Mesenchymal stem cell (in vitro differentiated cells and primary cell): ENCODE measurements around the gene MBIP.

Experiments used
- DNase-seq: peaks from one replicate; pipeline ENCODE4 v3.0.0-alpha.2; 2013
- H2AFZ ChIP-seq: one replicate; pipeline ENCODE4 v1.6.1; 2013; ENCODE audit warnings: low read depth, mild to moderate bottlenecking, control low read depth, inconsistent platforms, low read length, moderate library complexity
- H2AK5ac ChIP-seq: 2 replicates; pipeline ENCODE4 v1.6.1; 2013; ENCODE audit warnings: low read length, moderate library complexity, mild to moderate bottlenecking, inconsistent platforms; ENCODE audit not compliant: severe bottlenecking
- H2BK120ac ChIP-seq: one replicate; pipeline ENCODE4 v1.6.1; 2013; ENCODE audit warnings: low read depth, mild to moderate bottlenecking, inconsistent platforms, low read length, moderate library complexity
- H2BK12ac ChIP-seq, 2 experiments: one replicate each; pipeline ENCODE4 v1.6.1; 2013; ENCODE audit warnings: inconsistent platforms in 2 of 2, low read length in 2 of 2, mild to moderate bottlenecking in 2 of 2, moderate library complexity in 2 of 2, control low read depth in 1 of 2
- H2BK15ac ChIP-seq: one replicate; pipeline ENCODE4 v1.6.1; 2013; ENCODE audit warnings: mild to moderate bottlenecking, low read depth, inconsistent platforms; ENCODE audit not compliant: poor library complexity, severe bottlenecking
- H2BK5ac ChIP-seq: 2 replicates; pipeline ENCODE4 v1.6.1; 2013; ENCODE audit warnings: low read depth, mild to moderate bottlenecking, low read length, control low read depth, inconsistent platforms; ENCODE audit not compliant: poor library complexity, severe bottlenecking
- H3K14ac ChIP-seq, 2 experiments: one replicate each; pipeline ENCODE4 v1.6.1; 2013; ENCODE audit warnings: inconsistent platforms in 2 of 2, low read length in 2 of 2, control low read depth in 1 of 2, mild to moderate bottlenecking in 1 of 2, moderate library complexity in 1 of 2
- H3K18ac ChIP-seq, 2 experiments: one replicate each; pipeline ENCODE4 v1.6.1; 2013; ENCODE audit warnings: inconsistent platforms in 2 of 2, low read length in 2 of 2, control low read depth in 1 of 2, low read depth in 1 of 2, mild to moderate bottlenecking in 1 of 2
- H3K23ac ChIP-seq, 2 experiments: one replicate each; pipeline ENCODE4 v1.6.1; 2013; ENCODE audit warnings: inconsistent platforms in 2 of 2, low read length in 2 of 2, mild to moderate bottlenecking in 2 of 2, moderate library complexity in 2 of 2, control low read depth in 1 of 2
- H3K27ac ChIP-seq: 2 replicates; pipeline ENCODE4 v1.5.1; 2013; ENCODE audit warnings: mild to moderate bottlenecking, moderate library complexity, low read length, control low read depth, inconsistent platforms; ENCODE audit not compliant: poor library complexity, severe bottlenecking
- H3K27me3 ChIP-seq, 2 experiments: 2 replicates each; pipeline versions ENCODE4 v1.6.1 to v1.7.0; 2013; ENCODE audit warnings: low read length in 2 of 2, mild to moderate bottlenecking in 2 of 2, moderate library complexity in 2 of 2, control low read depth in 1 of 2, inconsistent platforms in 1 of 2; ENCODE audit not compliant: control insufficient read depth in 1 of 2, insufficient read depth in 1 of 2
- H3K36me3 ChIP-seq, 2 experiments: 2 replicates each; pipeline versions ENCODE4 v1.6.1 to v1.7.0; 2013; ENCODE audit warnings: low read length in 2 of 2, control low read depth in 1 of 2, inconsistent platforms in 1 of 2, low read depth in 1 of 2, mild to moderate bottlenecking in 1 of 2; ENCODE audit not compliant: insufficient read depth in 2 of 2, control insufficient read depth in 1 of 2
- H3K4ac ChIP-seq, 2 experiments: one replicate each; pipeline ENCODE4 v1.6.1; 2013; ENCODE audit warnings: inconsistent platforms in 2 of 2, low read length in 2 of 2, mild to moderate bottlenecking in 2 of 2, moderate library complexity in 2 of 2, control low read depth in 1 of 2, low read depth in 1 of 2
- H3K4me1 ChIP-seq: 2 replicates; pipeline ENCODE4 v1.6.1; 2013; ENCODE audit warnings: low read depth, low read length, control low read depth; ENCODE audit not compliant: control insufficient read depth, insufficient read depth
- H3K4me2 ChIP-seq: 2 replicates; pipeline ENCODE4 v1.6.1; 2013; ENCODE audit warnings: low read length, mild to moderate bottlenecking, inconsistent platforms; ENCODE audit not compliant: poor library complexity, severe bottlenecking
- H3K4me3 ChIP-seq, 2 experiments: 2 replicates each; pipeline versions ENCODE4 v1.5.1 to v1.7.0; 2013; ENCODE audit warnings: low read length in 2 of 2, mild to moderate bottlenecking in 2 of 2, control low read depth in 1 of 2, low read depth in 1 of 2; ENCODE audit not compliant: insufficient read depth in 1 of 2
- H3K79me1 ChIP-seq: replicated peaks from 2 replicates; pipeline ENCODE4 v1.6.1; 2013; ENCODE audit warnings: mild to moderate bottlenecking, control low read depth, low read length, inconsistent platforms; ENCODE audit not compliant: poor library complexity, severe bottlenecking
- H3K9ac ChIP-seq: 2 replicates; pipeline ENCODE4 v1.7.0; 2013; ENCODE audit warnings: mild to moderate bottlenecking, low read length, moderate library complexity
- H3K9me3 ChIP-seq: 2 replicates; pipeline ENCODE4 v1.7.0; 2013; ENCODE audit warnings: mild to moderate bottlenecking, low read length; ENCODE audit not compliant: control insufficient read depth
- H4K8ac ChIP-seq: one replicate; pipeline ENCODE4 v1.6.1; 2013; ENCODE audit warnings: inconsistent platforms, mild to moderate bottlenecking, low read length, moderate library complexity
- H4K91ac ChIP-seq: one replicate; pipeline ENCODE4 v1.6.1; 2013; ENCODE audit warnings: mild to moderate bottlenecking, low read length, inconsistent platforms
- WGBS: methylation state at CpG from one replicate; pipeline ENCODE4 v1.1.7; 2013; ENCODE audit warnings: mixed read lengths; 5-methylcytosine and 5-hydroxymethylcytosine counted together

MBIP gene

GRCh38 chr14:36270191-36270590, 50.2 kb downstream of the MBIP start:
- no peak overlapping the region for H2AFZ ChIP-seq
- no peak overlapping the region for H2BK12ac ChIP-seq
- H2BK5ac ChIP-seq, result no peak overlapping the region
- no peaks in the 10 kb centered on the region for H3K9me3 ChIP-seq
- H3K4ac ChIP-seq, result no peak overlapping the region
- H3K79me1 ChIP-seq, result no peaks in the 10 kb centered on the region
- no peak overlapping the region for H2AK5ac ChIP-seq
- H3K4me3 ChIP-seq, result no peak overlapping the region
- no peak for DNase-seq
- H3K4me1 ChIP-seq, result peaks cover 1% of the 10 kb centered on the region
- no peak overlapping the region for H3K9ac ChIP-seq
- no peak overlapping the region for H3K27ac ChIP-seq
- no peak overlapping the region for H3K18ac ChIP-seq
- H3K27me3 ChIP-seq, result peaks cover 3 to 42% of the 10 kb centered on the region in 2 experiments
- H2BK120ac ChIP-seq, result no peak overlapping the region
- 82% methylated on average over 1 of the region's 2 CpGs for WGBS
- H3K4me2 ChIP-seq, result no peak overlapping the region
- no peak overlapping the region for H4K91ac ChIP-seq
- no peak overlapping the region for H3K14ac ChIP-seq
- no peak overlapping the region for H3K23ac ChIP-seq
- H4K8ac ChIP-seq, result no peak overlapping the region
- H2BK15ac ChIP-seq, result no peak overlapping the region
- no peaks in the 10 kb centered on the region for H3K36me3 ChIP-seq

GRCh38 chr14:36268121-36268520, 52.3 kb downstream of the MBIP start:
- Histone ChIP-seq H2AFZ (no peak overlapping the region), H3K9me3 (no peaks in the 10 kb centered on the region), H3K79me1 (no peaks in the 10 kb centered on the region), H3K27ac (no peak overlapping the region), H2BK5ac (no peak overlapping the region), H4K8ac (no peak overlapping the region), H3K4ac (no peak overlapping the region), H2AK5ac (no peak overlapping the region), H2BK12ac (no peak overlapping the region), H2BK120ac (no peak overlapping the region), H3K18ac (no peak overlapping the region), H2BK15ac (no peak overlapping the region), H3K9ac (no peak overlapping the region), H3K4me1 (peaks cover 1% of the 10 kb centered on the region), H3K23ac (no peak overlapping the region), H3K36me3 (no peaks in the 10 kb centered on the region), H3K4me2 (no peak overlapping the region), H3K27me3 (peaks cover 0 to 24% of the 10 kb centered on the region in 2 experiments), H4K91ac (no peak overlapping the region), H3K4me3 (no peak overlapping the region), H3K14ac (no peak overlapping the region)
- DNase-seq, result no peak
- 100% methylated on average over 1 of the region's 3 CpGs for WGBS

GRCh38 chr14:36264595-36264994, 55.8 kb downstream of the MBIP start:
- Histone ChIP-seq H3K79me1 (no peaks in the 10 kb centered on the region), H3K4ac (no peak overlapping the region), H3K9ac (no peak overlapping the region), H3K14ac (no peak overlapping the region), H3K23ac (no peak overlapping the region), H2AFZ (no peak overlapping the region), H2BK15ac (no peak overlapping the region), H2BK5ac (no peak overlapping the region), H4K91ac (no peak overlapping the region), H3K36me3 (no peaks in the 10 kb centered on the region), H2BK12ac (no peak overlapping the region), H3K9me3 (no peaks in the 10 kb centered on the region), H3K4me1 (no peaks in the 10 kb centered on the region), H3K4me3 (no peak overlapping the region), H3K18ac (no peak overlapping the region), H3K27ac (no peak overlapping the region), H2BK120ac (no peak overlapping the region), H2AK5ac (no peak overlapping the region), H3K27me3 (no peaks in the 10 kb centered on the region), H4K8ac (no peak overlapping the region), H3K4me2 (no peak overlapping the region)
- no peak for DNase-seq
- 100% methylated on average over 2 of the region's 2 CpGs for WGBS

- no peak for DNase-seq
- H3K23ac ChIP-seq, result no peak overlapping the region
- no peak overlapping the region for H3K4ac ChIP-seq
- no peak overlapping the region for H3K18ac ChIP-seq
- H2BK15ac ChIP-seq, result no peak overlapping the region
- H3K9ac ChIP-seq, result no peak overlapping the region
- no peak overlapping the region for H3K27ac ChIP-seq
- H4K91ac ChIP-seq, result no peak overlapping the region
- no peak overlapping the region for H3K4me2 ChIP-seq
- H2BK12ac ChIP-seq, result no peak overlapping the region
- no peaks in the 10 kb centered on the region for H3K79me1 ChIP-seq
- no peaks in the 10 kb centered on the region for H3K9me3 ChIP-seq
- H3K14ac ChIP-seq, result no peak overlapping the region
- no peak overlapping the region for H4K8ac ChIP-seq
- no peak overlapping the region for H2AK5ac ChIP-seq
- no peaks in the 10 kb centered on the region for H3K27me3 ChIP-seq
- no peak overlapping the region for H3K4me3 ChIP-seq
- no peak overlapping the region for H2BK120ac ChIP-seq
- H2BK5ac ChIP-seq, result no peak overlapping the region
- no peak overlapping the region for H2AFZ ChIP-seq
- no peaks in the 10 kb centered on the region for H3K36me3 ChIP-seq
- no peaks in the 10 kb centered on the region for H3K4me1 ChIP-seq
Measured at GRCh38 chr14:36264107-36264506, 56.3 kb downstream of the MBIP start.
